HL-60 (cell line): ENCODE results near the gene BIN1.

Source experiments
- CTCF ChIP-seq: IDR thresholded peaks from one replicate; pipeline ENCODE4 v1.5.1; 2011; ENCODE audit warnings: low read length, control low read depth, inconsistent platforms; ENCODE audit not compliant: insufficient read depth
- TF ChIP-seq, protein P1 (sequence below): IDR thresholded peaks from 2 replicates; pipeline ENCODE4 v1.6.1; 2012; ENCODE audit warnings: low read depth; ENCODE audit not compliant: insufficient replicate concordance

- TF ChIP-seq CTCF, result no peak
- TF ChIP-seq, protein P1, sequence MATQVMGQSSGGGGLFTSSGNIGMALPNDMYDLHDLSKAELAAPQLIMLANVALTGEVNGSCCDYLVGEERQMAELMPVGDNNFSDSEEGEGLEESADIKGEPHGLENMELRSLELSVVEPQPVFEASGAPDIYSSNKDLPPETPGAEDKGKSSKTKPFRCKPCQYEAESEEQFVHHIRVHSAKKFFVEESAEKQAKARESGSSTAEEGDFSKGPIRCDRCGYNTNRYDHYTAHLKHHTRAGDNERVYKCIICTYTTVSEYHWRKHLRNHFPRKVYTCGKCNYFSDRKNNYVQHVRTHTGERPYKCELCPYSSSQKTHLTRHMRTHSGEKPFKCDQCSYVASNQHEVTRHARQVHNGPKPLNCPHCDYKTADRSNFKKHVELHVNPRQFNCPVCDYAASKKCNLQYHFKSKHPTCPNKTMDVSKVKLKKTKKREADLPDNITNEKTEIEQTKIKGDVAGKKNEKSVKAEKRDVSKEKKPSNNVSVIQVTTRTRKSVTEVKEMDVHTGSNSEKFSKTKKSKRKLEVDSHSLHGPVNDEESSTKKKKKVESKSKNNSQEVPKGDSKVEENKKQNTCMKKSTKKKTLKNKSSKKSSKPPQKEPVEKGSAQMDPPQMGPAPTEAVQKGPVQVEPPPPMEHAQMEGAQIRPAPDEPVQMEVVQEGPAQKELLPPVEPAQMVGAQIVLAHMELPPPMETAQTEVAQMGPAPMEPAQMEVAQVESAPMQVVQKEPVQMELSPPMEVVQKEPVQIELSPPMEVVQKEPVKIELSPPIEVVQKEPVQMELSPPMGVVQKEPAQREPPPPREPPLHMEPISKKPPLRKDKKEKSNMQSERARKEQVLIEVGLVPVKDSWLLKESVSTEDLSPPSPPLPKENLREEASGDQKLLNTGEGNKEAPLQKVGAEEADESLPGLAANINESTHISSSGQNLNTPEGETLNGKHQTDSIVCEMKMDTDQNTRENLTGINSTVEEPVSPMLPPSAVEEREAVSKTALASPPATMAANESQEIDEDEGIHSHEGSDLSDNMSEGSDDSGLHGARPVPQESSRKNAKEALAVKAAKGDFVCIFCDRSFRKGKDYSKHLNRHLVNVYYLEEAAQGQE, result no peak
Observed at GRCh38 chr2:127011796-127012195, 95.2 kb downstream of the BIN1 start.
